Measurements from ENCODE around the gene ASTN2. TPM values are rescaled to one million over a fixed set of nuclear protein-coding genes. Genes with fewer than 3 reads are reported as not detected.

Gene ASTN2
- total and polyA plus RNA-seq, 4 donors, result 0.57 to 2.9 (median 1.4) TPM

DNA sequence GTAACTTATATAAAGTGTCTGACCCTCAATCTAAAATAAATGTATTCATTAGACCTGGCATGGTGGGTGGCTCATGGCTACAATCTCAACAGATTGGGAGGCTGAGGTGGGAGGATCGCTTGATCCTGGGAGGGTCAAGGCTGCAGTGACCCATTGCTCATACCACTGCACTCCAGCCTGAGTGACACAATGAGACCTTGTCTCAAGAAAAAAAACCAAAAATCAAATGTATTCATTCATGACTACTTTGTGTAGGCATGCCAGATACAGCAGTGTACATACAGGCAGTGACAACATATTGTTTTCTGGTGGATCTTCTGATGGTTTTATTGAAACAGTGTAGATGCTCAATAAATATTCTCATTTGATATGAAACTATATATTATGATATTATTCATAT lies 526.8 kb downstream of the ASTN2 start:
- Histone ChIP-seq H3K4me1 (ENCODE audit: control insufficient read depth in 4 of 4, insufficient read depth in 4 of 4, low read length in 3 of 4) (no peaks in the 10 kb centered on the region), H3K9me3 (ENCODE audit: control insufficient read depth in 4 of 4, low read length in 3 of 4) (no peaks in the 10 kb centered on the region), H3K4me3 (ENCODE audit: low read depth in 1 of 3, low read length in 3 of 3) (no peak overlapping the region), H3K36me3 (ENCODE audit: control insufficient read depth in 4 of 4, insufficient read depth in 3 of 4, low read depth in 1 of 4, low read length in 3 of 4) (no peaks in the 10 kb centered on the region), H3K27me3 (ENCODE audit: control insufficient read depth in 4 of 4, insufficient read depth in 4 of 4, low read length in 3 of 4) (no peaks in the 10 kb centered on the region), H3K27ac (ENCODE audit: low read depth in 1 of 2, low read length in 2 of 2) (no peak overlapping the region), H3K9ac (ENCODE audit: low read depth in 1 of 2, low read length in 2 of 2) (no peak overlapping the region)
- no peak for DNase-seq (ENCODE audit: low spot score)
- WGBS, result 92% methylated on average over 1 of the region's 1 CpG
- TF ChIP-seq TAF1 (conservative IDR thresholded peaks at IDR 0.05), result no peak
- TF ChIP-seq RXRA (IDR thresholded peaks at IDR 0.05), result no peak
- TF ChIP-seq YY1 (IDR thresholded peaks at IDR 0.05), result no peak
- no peak for TF ChIP-seq JUND (IDR thresholded peaks at IDR 0.05)
- TF ChIP-seq FOXA1 (IDR thresholded peaks at IDR 0.05), result no peak
- no peak for TF ChIP-seq EGR1 (IDR thresholded peaks at IDR 0.05; ENCODE audit: low read depth in 2 of 2)
- TF ChIP-seq, protein P1, sequence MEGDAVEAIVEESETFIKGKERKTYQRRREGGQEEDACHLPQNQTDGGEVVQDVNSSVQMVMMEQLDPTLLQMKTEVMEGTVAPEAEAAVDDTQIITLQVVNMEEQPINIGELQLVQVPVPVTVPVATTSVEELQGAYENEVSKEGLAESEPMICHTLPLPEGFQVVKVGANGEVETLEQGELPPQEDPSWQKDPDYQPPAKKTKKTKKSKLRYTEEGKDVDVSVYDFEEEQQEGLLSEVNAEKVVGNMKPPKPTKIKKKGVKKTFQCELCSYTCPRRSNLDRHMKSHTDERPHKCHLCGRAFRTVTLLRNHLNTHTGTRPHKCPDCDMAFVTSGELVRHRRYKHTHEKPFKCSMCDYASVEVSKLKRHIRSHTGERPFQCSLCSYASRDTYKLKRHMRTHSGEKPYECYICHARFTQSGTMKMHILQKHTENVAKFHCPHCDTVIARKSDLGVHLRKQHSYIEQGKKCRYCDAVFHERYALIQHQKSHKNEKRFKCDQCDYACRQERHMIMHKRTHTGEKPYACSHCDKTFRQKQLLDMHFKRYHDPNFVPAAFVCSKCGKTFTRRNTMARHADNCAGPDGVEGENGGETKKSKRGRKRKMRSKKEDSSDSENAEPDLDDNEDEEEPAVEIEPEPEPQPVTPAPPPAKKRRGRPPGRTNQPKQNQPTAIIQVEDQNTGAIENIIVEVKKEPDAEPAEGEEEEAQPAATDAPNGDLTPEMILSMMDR (IDR thresholded peaks at IDR 0.05; ENCODE audit: low read depth, low read length, missing input control), result no peak
- TF ChIP-seq, protein P2, sequence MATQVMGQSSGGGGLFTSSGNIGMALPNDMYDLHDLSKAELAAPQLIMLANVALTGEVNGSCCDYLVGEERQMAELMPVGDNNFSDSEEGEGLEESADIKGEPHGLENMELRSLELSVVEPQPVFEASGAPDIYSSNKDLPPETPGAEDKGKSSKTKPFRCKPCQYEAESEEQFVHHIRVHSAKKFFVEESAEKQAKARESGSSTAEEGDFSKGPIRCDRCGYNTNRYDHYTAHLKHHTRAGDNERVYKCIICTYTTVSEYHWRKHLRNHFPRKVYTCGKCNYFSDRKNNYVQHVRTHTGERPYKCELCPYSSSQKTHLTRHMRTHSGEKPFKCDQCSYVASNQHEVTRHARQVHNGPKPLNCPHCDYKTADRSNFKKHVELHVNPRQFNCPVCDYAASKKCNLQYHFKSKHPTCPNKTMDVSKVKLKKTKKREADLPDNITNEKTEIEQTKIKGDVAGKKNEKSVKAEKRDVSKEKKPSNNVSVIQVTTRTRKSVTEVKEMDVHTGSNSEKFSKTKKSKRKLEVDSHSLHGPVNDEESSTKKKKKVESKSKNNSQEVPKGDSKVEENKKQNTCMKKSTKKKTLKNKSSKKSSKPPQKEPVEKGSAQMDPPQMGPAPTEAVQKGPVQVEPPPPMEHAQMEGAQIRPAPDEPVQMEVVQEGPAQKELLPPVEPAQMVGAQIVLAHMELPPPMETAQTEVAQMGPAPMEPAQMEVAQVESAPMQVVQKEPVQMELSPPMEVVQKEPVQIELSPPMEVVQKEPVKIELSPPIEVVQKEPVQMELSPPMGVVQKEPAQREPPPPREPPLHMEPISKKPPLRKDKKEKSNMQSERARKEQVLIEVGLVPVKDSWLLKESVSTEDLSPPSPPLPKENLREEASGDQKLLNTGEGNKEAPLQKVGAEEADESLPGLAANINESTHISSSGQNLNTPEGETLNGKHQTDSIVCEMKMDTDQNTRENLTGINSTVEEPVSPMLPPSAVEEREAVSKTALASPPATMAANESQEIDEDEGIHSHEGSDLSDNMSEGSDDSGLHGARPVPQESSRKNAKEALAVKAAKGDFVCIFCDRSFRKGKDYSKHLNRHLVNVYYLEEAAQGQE (IDR thresholded peaks at IDR 0.05), result no peak
- no peak for TF ChIP-seq RAD21 (IDR thresholded peaks at IDR 0.05)
- TF ChIP-seq HNF4A (conservative IDR thresholded peaks at IDR 0.05), result no peak
- TF ChIP-seq, protein P3, sequence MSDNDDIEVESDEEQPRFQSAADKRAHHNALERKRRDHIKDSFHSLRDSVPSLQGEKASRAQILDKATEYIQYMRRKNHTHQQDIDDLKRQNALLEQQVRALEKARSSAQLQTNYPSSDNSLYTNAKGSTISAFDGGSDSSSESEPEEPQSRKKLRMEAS (IDR thresholded peaks at IDR 0.05), result no peak
- TF ChIP-seq GABPA (IDR thresholded peaks at IDR 0.05 in 1 of 2, conservative IDR thresholded peaks at IDR 0.05 in 1 of 2), result no peak
- no peak for TF ChIP-seq NR2F2 (IDR thresholded peaks at IDR 0.05)
- TF ChIP-seq, protein P4, sequence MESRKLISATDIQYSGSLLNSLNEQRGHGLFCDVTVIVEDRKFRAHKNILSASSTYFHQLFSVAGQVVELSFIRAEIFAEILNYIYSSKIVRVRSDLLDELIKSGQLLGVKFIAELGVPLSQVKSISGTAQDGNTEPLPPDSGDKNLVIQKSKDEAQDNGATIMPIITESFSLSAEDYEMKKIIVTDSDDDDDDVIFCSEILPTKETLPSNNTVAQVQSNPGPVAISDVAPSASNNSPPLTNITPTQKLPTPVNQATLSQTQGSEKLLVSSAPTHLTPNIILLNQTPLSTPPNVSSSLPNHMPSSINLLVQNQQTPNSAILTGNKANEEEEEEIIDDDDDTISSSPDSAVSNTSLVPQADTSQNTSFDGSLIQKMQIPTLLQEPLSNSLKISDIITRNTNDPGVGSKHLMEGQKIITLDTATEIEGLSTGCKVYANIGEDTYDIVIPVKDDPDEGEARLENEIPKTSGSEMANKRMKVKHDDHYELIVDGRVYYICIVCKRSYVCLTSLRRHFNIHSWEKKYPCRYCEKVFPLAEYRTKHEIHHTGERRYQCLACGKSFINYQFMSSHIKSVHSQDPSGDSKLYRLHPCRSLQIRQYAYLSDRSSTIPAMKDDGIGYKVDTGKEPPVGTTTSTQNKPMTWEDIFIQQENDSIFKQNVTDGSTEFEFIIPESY (IDR thresholded peaks at IDR 0.05), result no peak
- TF ChIP-seq FOXA2 (IDR thresholded peaks at IDR 0.05), result no peak

DNA sequence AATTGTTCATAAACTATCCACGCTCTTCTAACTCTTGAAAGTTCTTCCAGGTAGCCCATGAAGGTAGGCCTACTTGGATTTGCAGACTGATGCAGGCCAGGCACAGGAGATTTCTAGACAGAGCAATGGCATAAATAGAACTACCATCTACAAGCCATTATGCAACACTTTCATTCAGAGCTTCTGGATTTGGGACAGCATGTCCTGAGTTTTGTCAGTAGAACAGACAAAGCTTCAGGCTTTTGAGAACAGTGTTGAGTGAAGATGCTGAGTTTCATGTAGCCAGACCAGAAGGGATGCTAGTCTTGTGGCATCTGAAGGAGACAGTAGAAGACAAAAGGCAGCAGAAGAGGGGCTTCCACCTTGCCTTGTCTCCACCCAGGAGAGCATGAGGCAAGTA lies 531.2 kb downstream of the ASTN2 start:
- H3K4me1 ChIP-seq (ENCODE audit: control insufficient read depth in 4 of 4, insufficient read depth in 4 of 4, low read length in 3 of 4), result no peaks in the 10 kb centered on the region
- no peak overlapping the region for H3K27ac ChIP-seq (ENCODE audit: low read depth in 1 of 2, low read length in 2 of 2)
- DNase-seq (ENCODE audit: low spot score), result no peak
- peaks cover 0 to 4% (median 0%) of the 10 kb centered on the region in 4 donors for H3K9me3 ChIP-seq (ENCODE audit: control insufficient read depth in 4 of 4, low read length in 3 of 4)
- H3K36me3 ChIP-seq (ENCODE audit: control insufficient read depth in 4 of 4, insufficient read depth in 3 of 4, low read depth in 1 of 4, low read length in 3 of 4), result no peaks in the 10 kb centered on the region
- H3K9ac ChIP-seq (ENCODE audit: low read depth in 1 of 2, low read length in 2 of 2), result no peak overlapping the region
- no peaks in the 10 kb centered on the region for H3K27me3 ChIP-seq (ENCODE audit: control insufficient read depth in 4 of 4, insufficient read depth in 4 of 4, low read length in 3 of 4)
- no peak overlapping the region for H3K4me3 ChIP-seq (ENCODE audit: low read depth in 1 of 3, low read length in 3 of 3)
- WGBS, result 88% methylated on average over 1 of the region's 1 CpG
- TF ChIP-seq RXRA (IDR thresholded peaks at IDR 0.05) (no peak), TAF1 (conservative IDR thresholded peaks at IDR 0.05) (no peak), SP1 (IDR thresholded peaks at IDR 0.05) (no peak), YY1 (IDR thresholded peaks at IDR 0.05) (no peak), GABPA (IDR thresholded peaks at IDR 0.05 in 1 of 2, conservative IDR thresholded peaks at IDR 0.05 in 1 of 2) (no peak), EGR1 (IDR thresholded peaks at IDR 0.05; ENCODE audit: low read depth in 2 of 2) (no peak), FOXA2 (IDR thresholded peaks at IDR 0.05) (no peak), HNF4A (conservative IDR thresholded peaks at IDR 0.05) (no peak), HNF4G (IDR thresholded peaks at IDR 0.05) (no peak), NR2F2 (IDR thresholded peaks at IDR 0.05) (no peak)
- TF ChIP-seq, protein P5, sequence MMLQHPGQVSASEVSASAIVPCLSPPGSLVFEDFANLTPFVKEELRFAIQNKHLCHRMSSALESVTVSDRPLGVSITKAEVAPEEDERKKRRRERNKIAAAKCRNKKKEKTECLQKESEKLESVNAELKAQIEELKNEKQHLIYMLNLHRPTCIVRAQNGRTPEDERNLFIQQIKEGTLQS (IDR thresholded peaks at IDR 0.05), result no peak
- TF ChIP-seq, protein P3 (IDR thresholded peaks at IDR 0.05), result no peak
- TF ChIP-seq, protein P4 (IDR thresholded peaks at IDR 0.05), result no peak
- TF ChIP-seq, protein P1 (IDR thresholded peaks at IDR 0.05; ENCODE audit: low read depth, low read length, missing input control), result no peak

Measured in liver (tissue), 9 donors.